Stimulated activated CD8-positive, alpha-beta memory T cell treated with anti-CD3 and anti-CD28 coated beads, Interleukin-12 subunit alpha, Interleukin-12 subunit beta, amount 100 ng/mL, for 1 hour (primary cell): ENCODE data around the gene HDAC3.
"Not testable (repeated sequence)": the region's sequence is repeated elsewhere in the genome, so short reads cannot be mapped to it uniquely, and the experiment has no call there.

Experiments used
- DNase-seq: peaks from one replicate; pipeline ENCODE4 v3.0.0-alpha.2; 2020; ENCODE audit warnings: low read depth

The HDAC3 gene

DNA sequence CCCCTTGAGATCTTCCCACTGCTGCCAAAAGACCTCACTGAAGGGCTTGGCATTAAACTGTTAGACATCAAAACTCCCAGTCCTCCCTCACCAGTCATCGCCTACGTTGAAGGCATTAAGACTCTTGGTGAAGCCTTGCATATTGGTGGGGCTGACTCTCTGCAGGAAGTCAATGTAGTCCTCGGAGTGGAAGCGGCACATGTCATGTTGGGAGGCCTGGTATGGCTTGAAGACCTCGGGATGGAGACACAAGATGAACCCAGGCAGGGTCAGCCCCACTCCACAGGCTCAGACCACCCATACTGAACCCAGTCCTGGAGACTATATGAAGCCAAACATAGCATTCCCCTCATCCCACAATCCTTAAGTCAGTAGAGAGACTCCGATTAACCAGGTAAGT lies 1.9 kb downstream of the HDAC3 start:
- no peak for DNase-seq

DNA sequence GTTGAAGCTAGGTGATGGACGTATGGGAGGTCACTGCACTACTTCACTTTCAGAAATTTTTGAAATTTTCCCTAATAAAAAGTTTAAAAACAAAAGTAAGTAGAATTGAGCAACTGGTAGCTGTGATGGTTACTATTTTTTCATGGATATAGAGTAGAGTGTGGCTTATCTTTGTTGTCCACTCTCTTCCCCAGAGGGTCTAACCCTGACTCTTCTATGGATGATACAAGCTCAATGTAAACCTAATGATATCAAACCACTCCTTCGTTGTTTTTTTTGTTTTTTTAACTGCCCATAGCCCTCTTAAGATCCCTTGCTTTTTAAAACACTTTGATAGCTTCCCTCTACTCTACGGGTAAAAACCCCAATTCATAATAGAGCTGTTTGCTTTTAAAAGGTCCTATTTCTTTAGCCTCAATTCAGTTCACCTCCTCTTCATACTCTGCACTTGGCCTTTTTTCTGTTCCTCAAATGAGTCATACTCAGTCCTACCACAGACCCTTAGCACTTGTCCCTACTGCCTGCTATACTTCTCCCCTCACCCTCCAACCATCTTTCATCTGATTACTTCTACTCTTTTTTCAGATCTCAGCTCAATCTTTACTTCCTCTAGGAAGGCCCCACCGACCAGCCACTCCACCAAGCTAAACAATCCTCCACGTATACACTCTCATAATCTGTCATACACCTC lies 2.6 kb downstream of the HDAC3 start:
- no peak for DNase-seq

DNA sequence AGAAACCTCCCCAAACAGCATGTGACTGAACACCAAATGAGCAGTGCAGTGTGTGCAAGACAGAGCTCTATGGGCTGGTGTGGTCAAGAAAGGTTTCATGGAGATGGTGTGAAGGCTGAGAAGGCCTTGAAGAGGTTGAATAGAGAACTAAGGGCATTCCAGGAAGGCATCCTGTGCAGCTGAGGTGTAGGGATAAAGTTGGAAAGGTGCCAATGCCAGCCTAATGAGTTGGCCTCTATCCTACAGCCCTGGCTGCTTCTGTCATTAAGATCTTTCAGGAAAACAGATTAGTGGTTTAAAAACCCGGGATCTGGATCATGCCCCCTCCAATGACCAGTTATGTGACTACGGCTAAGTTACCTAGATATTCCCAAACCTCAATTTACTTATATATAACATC lies 4.0 kb downstream of the HDAC3 start:
- DNase-seq = no peak

DNA sequence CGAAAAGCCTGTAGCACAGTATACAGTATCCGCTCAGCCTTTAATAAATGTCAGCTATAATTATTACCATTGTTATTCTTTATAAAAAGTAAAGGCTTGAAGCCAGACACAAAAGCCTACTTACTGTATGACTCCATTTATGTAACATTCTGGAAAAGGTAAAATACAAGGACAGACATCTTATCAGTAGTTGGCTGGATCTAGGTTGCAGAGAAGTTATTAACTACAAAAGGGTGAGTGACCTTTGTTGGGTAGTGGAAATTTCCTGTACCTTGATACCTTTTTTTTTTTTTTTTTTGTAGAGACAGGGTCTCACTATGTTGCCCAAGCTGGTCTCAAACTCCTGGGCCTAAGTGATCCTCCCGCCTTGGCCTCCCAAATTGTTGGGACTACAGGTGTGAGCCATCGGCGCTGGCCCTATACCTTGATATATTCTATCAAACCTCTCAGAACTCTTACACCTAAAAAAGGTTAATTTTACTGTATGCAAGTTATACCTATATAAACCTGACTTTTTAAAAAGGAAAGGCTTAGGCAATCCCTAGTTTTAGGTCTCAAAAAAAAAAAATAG lies 6.0 kb downstream of the HDAC3 start:
- DNase-seq = no peak

DNA sequence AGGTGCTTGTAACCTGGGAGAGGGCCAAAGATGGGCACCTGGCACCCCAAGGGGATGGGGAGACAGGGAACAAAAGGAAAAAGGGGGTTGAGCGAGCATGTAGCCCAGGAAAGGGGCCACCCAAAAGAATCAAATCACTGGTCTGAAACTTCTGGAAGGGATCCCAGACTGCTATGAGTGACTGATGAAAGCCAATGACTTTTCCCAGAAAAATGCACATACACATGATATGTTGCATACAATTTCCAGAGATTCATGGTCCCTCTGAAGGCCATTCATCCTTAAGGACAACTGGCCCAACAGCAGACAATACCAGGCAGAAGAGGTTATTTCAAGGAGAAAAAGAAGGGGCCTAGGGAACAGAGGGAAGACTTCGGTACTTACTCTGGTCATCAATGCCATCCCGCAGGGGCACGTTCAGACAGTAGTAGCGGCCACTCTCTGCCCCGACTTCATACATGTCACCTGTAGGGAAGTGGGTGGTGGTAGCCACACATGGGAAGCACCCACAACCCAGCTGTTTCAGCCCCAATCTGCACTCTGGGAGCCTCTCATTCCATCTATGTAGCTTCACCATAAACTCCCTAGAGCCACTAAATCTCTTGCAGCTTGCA lies 8.4 kb downstream of the HDAC3 start:
- DNase-seq = no peak

DNA sequence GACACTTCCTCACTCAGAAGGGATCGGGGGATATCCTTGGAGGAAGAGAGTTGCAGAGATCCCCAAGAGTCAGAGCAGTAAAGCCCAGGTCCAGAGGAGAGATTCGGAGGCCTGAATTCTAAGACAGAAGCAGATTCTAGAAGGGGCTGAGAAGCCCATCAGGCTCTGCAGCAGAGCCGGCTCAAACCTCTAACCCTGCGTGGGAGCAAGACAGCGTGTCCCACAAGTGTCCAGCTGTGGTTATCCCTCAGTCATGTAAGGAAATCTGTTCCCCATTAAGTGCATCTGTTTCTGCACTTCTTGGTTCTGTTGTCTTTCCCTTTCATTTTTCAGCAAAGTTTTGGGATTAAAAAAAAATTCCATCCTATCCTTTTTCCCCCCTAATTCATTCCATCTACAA lies 13.0 kb downstream of the HDAC3 start:
- no peak for DNase-seq

DNA sequence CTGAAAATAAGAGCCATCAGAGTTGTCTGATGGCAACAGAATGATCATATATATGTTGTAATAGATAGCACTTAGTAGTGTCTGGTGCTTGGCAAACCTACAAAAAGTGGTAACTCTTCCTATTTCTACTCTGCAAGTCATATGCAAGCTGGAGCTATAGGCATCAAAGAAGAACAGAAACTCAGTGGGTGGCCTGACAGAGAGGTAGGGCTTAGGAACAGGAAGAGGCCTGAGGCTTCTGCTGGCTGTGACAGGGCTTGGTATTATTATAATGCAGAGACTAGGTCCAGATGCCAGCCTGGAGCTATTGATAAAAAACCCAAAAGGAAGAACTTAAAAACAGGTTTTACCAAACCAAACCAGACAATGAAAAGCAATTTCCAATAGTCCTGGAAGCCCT lies 13.5 kb downstream of the HDAC3 start:
- no peak for DNase-seq

DNA sequence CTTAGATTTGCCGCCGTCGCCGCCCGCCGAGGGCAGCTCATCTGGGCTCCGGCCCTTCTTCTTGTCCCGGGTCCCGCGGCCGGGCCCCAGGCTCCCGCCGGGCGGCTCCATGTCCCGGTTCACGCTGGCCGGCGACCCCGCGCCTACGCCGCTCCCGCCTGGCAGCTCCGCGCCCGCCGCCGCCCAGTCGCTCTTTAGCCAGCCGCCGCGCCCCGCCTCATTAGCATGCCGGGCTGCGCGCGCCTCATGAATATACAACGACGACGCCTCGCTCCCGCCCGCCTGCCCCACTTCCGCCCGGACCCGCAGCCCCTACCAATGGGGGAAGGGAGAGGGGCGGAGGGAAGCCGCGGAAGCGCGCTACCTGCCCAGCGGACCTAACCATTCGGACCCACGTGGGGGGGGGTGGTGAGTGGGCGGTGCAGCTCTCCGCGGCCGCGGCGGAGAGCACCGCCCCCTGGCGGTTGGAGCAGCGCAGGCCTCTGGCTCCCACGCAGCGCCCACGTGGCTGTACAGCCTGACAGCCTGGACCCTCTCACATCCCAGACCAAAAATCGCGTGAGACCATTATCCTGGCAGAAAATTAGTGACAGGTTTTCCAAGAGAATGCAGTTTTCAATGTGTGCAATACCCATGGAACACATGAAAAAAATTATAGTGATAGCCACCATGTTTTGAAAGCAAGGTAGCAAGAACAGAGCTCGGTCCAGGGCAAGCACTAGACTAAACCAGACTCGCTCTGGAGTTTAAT lies 17.7 kb downstream of the HDAC3 start, which contains the start of gene DIAPH1:
TSS of gene DIAPH1 (minus strand) at position 197 of the 751 bp plus-strand sequence. CDS start at position 111, 86 bp downstream.
- DNase-seq = peak; percentile 97

DNA sequence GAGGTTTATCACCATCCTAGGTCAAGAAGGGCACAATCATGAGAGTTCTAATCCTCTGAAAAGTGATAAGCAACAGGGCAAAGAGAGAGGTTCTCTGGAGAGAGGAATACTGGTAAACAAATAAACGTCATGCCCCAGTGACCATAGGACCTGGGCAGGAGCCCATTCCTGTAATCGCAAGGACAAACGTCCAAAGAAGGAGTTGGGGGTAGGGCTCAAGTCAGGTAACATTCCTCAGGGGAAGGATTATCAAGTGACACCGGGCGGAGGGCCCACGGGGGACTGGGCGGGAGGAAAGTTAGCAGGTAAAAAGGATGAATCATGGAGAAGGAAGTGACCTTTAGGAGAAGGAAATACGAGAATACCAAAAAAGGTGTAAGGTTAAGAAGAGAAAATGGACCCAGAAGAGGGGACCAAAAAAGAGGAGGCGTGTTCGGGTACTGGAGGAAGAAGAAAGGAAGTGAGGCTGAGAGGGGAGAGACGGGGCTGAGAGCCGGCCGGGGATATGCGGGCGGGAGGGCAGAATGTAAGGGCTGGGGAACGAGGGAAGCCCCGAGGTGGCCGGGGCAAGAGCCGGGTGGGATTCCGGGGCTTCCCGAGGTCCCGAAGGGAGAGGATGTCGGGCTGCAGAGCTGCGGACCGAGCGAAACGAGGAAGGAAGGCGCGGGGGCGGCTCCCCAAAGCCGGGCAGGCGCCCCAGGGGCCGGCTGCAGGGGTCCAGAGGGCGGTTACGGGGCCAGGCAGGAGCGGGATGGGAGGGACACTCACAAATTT lies 18.4 kb downstream of the HDAC3 start:
- DNase-seq = no peak

DNA sequence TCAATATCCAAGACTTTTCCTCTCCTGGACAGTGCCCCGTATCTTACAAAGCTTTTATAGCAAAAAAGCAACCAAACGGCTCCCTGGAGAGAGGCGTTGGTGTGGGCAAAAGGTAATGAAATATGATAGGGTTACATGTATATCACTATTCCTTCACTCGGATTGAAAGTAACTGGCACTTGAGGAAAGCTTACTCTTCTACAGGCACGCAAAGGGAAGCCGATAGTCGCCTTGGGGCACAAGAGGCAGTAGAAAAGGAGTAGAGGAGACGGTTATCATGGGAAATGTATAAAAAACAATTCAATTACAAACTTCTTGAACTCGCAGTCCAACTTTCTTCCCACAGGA lies 19.0 kb downstream of the HDAC3 start:
- DNase-seq = no peak

DNA sequence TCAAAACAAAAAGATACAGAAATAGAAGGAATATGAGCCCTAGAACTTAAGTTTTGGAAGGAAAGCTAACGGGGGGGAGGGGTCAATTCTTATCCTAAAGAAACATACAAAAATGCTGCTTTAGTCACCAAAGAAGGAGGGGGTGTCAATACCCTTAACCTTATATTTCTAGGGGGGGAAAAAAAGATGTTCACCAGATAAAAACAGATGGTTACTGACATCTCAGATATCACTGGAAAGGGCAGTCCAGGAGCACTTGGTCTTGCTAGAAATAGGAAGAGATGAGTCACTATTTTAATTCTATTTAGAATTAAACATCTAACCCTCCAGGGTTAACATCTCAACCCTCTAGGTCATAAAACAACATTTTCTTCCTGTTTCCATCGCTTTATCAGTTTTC lies 19.5 kb downstream of the HDAC3 start:
- DNase-seq = no peak

DNA sequence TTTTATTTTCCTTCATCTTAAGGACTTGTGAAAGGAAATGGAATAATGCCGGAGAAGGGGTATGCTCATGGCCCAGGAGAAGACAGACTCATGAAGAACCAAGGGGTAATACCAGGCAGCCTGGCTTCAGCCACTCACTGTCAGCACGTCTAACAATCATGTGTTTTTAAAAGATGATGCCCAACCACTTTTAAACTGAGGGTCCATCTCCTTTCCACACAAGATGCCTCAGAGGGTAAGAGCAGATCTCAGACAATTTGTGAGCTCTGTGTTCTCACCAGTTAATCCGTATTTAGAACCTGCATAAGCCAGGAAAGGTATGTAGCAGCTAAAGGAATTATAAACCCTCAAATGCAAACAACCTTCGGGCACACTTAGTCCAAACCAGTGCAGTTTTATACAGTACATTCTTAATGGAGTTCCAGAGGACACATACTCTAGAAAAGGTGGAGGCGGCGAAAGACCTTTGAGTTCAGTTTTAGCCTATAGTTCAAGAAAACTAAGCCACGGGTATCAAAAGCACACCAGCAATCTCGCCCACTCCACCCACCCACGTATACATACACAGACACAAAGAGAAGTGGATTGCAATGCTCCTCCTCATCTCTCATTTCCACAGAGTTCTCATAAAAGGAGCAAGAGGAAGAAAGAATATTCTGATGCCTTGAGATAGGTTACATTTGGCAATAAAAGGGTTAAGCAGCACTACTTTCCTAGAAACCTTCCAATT lies 20.5 kb downstream of the HDAC3 start:
- no peak for DNase-seq

DNA sequence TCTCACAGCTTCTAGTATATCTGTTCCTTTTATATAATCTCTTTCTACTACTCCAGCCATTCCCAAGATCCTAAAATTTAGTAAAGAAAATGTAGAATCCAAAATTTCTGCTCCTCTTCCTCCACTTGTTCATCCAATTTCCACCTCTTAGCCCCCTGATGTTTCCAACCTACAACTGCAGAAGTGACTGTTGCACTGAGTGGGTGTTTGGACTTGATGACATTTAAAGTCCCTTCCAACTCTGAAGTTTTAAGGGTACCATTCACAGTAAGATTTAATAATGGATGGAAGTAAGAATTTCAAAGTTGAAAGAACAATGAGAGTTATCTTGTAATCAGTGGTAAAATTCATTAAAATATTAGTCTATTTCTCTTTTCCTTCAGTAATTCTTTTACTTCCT lies 23.3 kb downstream of the HDAC3 start:
- DNase-seq = no peak

DNA sequence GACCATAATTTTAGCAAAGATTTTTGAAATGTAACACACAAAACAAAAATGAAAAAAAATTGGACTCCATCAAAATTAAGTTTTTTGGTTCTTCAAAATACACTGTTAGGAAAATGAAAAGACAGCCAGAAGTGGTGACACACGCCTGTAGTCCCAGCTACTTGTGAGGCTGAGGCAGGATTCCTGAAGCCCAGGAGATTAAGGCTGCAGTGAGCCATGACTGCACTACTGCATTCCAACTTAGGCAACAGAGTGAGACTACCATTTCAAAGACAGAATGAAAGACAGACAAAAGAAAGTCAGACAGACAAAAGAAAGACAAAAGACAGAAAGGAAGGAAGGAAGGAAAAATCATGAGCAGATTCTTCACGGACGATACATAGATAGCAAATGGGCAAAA lies 25.4 kb downstream of the HDAC3 start:
- DNase-seq = no peak

DNA sequence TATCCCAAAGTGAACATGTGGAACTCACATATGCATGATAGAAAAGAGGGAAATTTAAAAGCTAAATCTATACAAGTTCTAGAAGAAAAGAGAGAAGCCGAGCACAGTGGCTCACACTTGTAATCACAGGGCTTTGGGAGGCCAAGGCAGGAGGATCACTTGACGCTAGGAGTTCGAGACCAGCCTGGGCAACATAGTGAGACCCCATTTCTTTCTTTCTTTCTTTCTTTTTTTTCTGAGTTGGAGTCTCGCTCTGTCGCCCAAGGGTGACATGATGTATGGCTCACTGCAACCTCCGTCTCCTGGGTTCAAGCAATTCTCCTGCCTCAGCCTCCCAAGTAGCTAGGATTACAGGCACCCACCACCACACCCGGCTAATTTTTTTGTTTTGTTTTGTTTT lies 26.7 kb downstream of the HDAC3 start:
- not testable (repeated sequence) for DNase-seq

DNA sequence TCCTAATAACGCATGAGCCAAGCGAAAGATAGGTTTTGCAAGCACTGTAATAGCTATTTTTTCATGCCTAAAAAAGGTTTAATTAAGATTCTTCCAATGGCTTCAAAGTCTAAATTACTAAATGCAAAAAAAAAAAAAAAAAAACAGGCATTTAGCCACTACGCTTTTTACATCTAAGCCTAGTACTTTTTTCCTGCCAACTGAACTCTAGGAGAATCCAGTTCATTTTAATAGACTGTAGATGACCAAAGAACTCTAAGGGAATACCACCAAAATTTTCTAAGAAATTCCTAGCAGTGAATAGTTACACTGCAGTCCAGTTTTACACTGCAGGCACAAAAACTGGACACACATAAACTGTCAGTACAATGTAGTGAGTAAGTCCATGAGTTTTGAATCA lies 27.6 kb downstream of the HDAC3 start:
- no peak for DNase-seq

DNA sequence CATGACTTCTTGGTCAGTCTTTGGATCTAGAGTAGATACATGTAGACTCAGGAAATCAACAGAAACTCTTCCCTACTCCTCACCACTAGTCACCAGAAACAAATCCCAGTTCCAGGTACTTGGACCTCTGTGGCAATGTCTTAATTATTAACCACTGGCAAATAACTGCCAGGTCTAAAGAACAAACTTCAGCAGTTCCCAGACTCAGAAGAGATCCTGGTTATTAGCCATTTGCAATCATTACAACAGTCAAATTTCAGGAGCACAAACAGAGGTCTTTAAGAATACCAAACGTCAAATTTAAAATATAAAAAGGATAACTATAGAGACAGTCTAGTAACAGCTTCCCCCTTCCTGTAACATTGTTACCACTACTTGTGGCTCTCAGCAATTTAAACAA lies 28.1 kb downstream of the HDAC3 start:
- no peak for DNase-seq

DNA sequence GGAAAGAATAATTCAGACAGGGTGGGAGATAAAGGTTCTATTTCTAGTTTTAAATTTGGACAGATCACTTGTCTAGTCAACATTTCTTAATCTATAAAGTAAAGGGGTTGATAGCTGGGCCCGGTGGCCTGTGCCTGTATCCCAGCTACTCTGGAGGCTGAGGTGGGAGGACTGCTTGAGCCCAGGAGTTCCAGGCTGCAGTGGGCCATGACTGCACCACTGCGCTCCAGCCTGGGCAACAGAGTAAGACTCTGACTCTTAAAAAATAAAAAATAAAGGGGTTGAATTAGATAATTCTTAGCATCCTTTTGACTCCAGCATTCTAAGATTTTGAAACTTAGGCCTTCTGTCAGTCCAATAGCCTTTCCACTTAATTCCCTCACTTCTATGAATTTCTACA lies 28.6 kb downstream of the HDAC3 start:
- DNase-seq = no peak

DNA sequence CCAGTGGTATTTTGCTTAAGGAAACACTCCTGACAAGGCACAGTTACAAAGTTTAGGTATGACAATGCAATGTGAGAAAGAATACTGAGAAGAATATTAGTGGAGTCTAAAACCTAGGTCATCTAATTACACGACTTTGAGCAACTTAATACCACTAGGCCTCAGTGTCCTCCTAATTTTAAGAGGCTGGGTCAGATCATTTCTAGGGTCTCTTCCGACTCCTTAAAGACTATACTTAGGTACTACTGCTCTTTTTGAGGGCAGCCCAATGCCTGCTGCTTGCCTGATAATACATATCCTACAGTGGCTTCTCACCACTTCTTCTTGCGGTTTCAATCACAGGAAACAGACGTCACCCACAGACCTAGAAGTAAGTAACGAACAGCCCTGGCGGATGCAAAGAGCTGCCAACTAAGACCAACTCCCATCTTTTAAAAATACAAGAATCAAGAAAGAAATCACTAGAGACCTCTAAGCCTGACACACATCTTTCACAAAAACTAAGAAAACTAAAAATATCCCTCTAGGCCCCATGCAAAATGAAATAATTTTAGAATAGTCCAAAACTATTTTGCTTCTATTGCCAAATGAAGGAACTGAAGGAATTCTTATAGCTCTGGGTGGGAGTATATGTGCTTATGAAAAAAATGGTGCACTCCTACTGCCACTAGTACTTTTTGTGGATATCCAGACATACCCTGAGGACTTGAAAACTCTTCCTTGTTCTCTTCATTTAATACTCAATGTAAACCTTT lies 30.9 kb downstream of the HDAC3 start:
- peak; percentile 66 for DNase-seq

DNA sequence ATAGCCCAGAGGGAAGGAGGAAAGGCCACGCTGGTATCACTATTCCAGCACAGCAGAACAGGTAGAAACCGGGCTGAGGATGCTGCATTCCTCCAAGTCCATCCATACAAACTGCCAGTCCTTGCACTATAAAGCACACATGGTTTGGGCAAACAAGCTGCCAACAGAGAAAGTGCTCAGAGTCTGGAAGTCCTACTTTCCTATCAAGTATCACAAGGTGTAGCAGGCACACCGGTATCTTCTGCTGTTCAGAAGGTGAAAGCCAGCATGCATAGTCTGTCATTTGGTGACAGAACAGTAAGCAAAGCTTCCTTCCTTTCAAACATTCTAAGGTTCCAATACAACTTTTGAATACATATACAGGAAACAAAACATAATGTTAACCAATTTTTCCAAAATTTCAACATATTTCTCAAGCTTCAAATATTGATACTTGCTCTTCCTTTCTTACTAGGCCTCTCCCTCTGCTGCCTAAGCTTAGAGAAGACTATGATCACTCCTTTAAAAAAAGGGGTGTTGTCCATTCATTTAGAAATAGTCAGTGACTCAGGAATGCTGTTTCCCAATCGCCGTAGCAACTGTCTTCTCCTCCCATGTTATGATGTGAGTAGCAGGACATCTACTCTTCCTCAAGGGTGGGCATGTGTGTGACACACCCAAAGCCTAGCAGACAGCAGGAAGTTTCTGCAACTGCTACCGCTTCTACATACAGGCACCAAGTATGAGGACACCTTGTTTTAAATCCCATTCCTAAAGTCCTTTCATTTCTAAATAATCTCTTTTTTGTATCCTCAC lies 32.5 kb downstream of the HDAC3 start:
- DNase-seq = no peak
